PC-3 (cell line): ENCODE results near the gene SMC2.

Source experiments
- EZH2phosphoT487 ChIP-seq: fragments of 300-600 bp; sonication (generic); IDR thresholded peaks from 2 replicates; pipeline ENCODE4 v1.6.1; 2018; ENCODE audit warnings: mild to moderate bottlenecking, antibody characterized with exemption, low read length, borderline replicate concordance
- TF ChIP-seq, protein P1 (sequence below): fragments of 300-600 bp; sonication (generic); conservative IDR thresholded peaks from 2 replicates; pipeline ENCODE4 v1.5.1; 2017; ENCODE audit warnings: antibody characterized with exemption, low read depth, mild to moderate bottlenecking, low read length

DNA sequence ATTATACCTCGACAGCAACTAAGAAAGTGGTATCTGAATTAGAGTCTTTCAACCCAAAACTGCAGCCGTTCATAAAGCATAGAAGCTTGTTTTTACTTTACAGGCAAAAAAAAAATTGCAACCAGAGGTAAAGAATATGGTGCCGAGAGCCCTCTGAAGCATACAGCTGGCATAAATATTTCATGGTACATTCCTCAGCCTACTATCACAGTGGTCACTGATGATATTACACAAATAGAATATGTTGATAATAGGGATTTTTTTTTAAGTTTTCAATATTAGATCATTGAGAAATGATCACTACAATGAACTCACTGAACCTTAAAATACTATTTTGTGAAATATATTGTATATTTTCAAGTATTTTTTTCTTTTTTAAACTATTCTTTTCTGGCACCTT lies 6.2 kb upstream of the SMC2 start:
- TF ChIP-seq, protein P1, sequence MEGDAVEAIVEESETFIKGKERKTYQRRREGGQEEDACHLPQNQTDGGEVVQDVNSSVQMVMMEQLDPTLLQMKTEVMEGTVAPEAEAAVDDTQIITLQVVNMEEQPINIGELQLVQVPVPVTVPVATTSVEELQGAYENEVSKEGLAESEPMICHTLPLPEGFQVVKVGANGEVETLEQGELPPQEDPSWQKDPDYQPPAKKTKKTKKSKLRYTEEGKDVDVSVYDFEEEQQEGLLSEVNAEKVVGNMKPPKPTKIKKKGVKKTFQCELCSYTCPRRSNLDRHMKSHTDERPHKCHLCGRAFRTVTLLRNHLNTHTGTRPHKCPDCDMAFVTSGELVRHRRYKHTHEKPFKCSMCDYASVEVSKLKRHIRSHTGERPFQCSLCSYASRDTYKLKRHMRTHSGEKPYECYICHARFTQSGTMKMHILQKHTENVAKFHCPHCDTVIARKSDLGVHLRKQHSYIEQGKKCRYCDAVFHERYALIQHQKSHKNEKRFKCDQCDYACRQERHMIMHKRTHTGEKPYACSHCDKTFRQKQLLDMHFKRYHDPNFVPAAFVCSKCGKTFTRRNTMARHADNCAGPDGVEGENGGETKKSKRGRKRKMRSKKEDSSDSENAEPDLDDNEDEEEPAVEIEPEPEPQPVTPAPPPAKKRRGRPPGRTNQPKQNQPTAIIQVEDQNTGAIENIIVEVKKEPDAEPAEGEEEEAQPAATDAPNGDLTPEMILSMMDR = no peak
- no peak for TF ChIP-seq EZH2phosphoT487
